Measurements from ENCODE around the gene KRT32. TPM values are rescaled to one million over a fixed set of nuclear protein-coding genes. Genes with fewer than 3 reads are reported as not detected.

The KRT32 gene
- not detected for total RNA-seq
- long read RNA-seq, result 0 reads

GRCh38 chr17:41466988-41467387 lies at the start of gene KRT32:
Gene KRT32 (minus strand): TSS chr17:41467386. CDS start chr17:41467325, 61 bp downstream.
- intact Hi-C loops (cut with DNase I), result no loop called here
- DNase-seq (no peak), ATAC-seq (ENCODE audit: poor library complexity) (no peak)

- no peak for DNase-seq
- ATAC-seq (ENCODE audit: poor library complexity), result no peak
- intact Hi-C loops (cut with DNase I), result no loop called here
Observed at GRCh38 chr17:41516830-41517283, 49.7 kb upstream of the KRT32 start.

- intact Hi-C loops (cut with DNase I), result no loop called here
- DNase-seq, result no peak
Observed at GRCh38 chr17:41516147-41516829, 49.1 kb upstream of the KRT32 start.

GRCh38 chr17:41513168-41513547 lies 46.0 kb upstream of the KRT32 start:
- DNase-seq (no peak), ATAC-seq (ENCODE audit: poor library complexity) (no peak)
- intact Hi-C loops (cut with DNase I), result no loop called here

More at GRCh38 chr17:41516147-41516829, 49.1 kb upstream of the KRT32 start:
- no peak for ATAC-seq (ENCODE audit: poor library complexity)

GRCh38 chr17:41512546-41513167 lies 45.5 kb upstream of the KRT32 start:
- intact Hi-C loops (cut with DNase I), result no loop called here
- no peak for DNase-seq
- ATAC-seq (ENCODE audit: poor library complexity), result no peak

- intact Hi-C loops (cut with DNase I), result no loop called here
- DNase-seq (no peak), ATAC-seq (ENCODE audit: poor library complexity) (no peak)
Observed at GRCh38 chr17:41511716-41512115, 44.5 kb upstream of the KRT32 start.

- DNase-seq (no peak), ATAC-seq (ENCODE audit: poor library complexity) (peak; percentile 12)
- intact Hi-C loops (cut with DNase I), result no loop called here
Observed at GRCh38 chr17:41511116-41511515, 43.9 kb upstream of the KRT32 start.

GRCh38 chr17:41510251-41511065 lies 43.3 kb upstream of the KRT32 start:
- intact Hi-C loops (cut with DNase I), result no loop called here
- DNase-seq (no peak), ATAC-seq (ENCODE audit: poor library complexity) (no peak)

GRCh38 chr17:41507315-41507880 lies 40.2 kb upstream of the KRT32 start:
- intact Hi-C loops (cut with DNase I), result no loop called here
- DNase-seq (no peak), ATAC-seq (ENCODE audit: poor library complexity) (no peak)

- ATAC-seq (ENCODE audit: poor library complexity), result no peak
- intact Hi-C loops (cut with DNase I), result no loop called here
Observed at GRCh38 chr17:41505809-41506767, 38.9 kb upstream of the KRT32 start.

GRCh38 chr17:41505007-41505808 lies 38.0 kb upstream of the KRT32 start, which contains the start of gene KRT13:
Gene KRT13 (minus strand): TSS chr17:41505612. CDS start chr17:41505550, 62 bp downstream.
- DNase-seq (no peak), ATAC-seq (ENCODE audit: poor library complexity) (no peak)
- intact Hi-C loops (cut with DNase I), result no loop called here

More at GRCh38 chr17:41505809-41506767, 38.9 kb upstream of the KRT32 start:
- DNase-seq, result no peak

GRCh38 chr17:41504246-41504977 lies 37.2 kb upstream of the KRT32 start:
- DNase-seq, result no peak
- intact Hi-C loops (cut with DNase I), result no loop called here
- ATAC-seq (ENCODE audit: poor library complexity), result no peak

- intact Hi-C loops (cut with DNase I), result no loop called here
- ATAC-seq (ENCODE audit: poor library complexity), result no peak
Observed at GRCh38 chr17:41503202-41503601, 36.0 kb upstream of the KRT32 start.

GRCh38 chr17:41500131-41500911 lies 33.1 kb upstream of the KRT32 start:
- intact Hi-C loops (cut with DNase I), result no loop called here
- ATAC-seq (ENCODE audit: poor library complexity) (no peak), DNase-seq (no peak)

More at GRCh38 chr17:41503202-41503601, 36.0 kb upstream of the KRT32 start:
- DNase-seq, result no peak

GRCh38 chr17:41499714-41500113 lies 32.5 kb upstream of the KRT32 start:
- ATAC-seq (ENCODE audit: poor library complexity) (no peak), DNase-seq (no peak)
- intact Hi-C loops (cut with DNase I), result no loop called here

- no peak for DNase-seq
- intact Hi-C loops (cut with DNase I), result no loop called here
- peak; percentile 48 for ATAC-seq (ENCODE audit: poor library complexity)
Observed at GRCh38 chr17:41498276-41498675, 31.1 kb upstream of the KRT32 start.

Measured in Right ventricle myocardium superior (tissue), 1 donor.